ENCODE data around the gene SSTR5.

The SSTR5 gene

GRCh38 chr16:1072526-1073261 is at the start of gene SSTR5:
TSS of gene SSTR5 (plus strand) at chr16:1072747. CDS start at chr16:1078869, 6,122 bp downstream.
- DNase-seq (ENCODE audit: low read depth, low spot score), result no peak

- no peak for DNase-seq (ENCODE audit: low read depth, low spot score)
Observed at GRCh38 chr16:1024138-1024537, 48.4 kb upstream of the SSTR5 start.

- peak; percentile 49 for DNase-seq (ENCODE audit: low read depth, low spot score)
Observed at GRCh38 chr16:1025183-1025809, 47.3 kb upstream of the SSTR5 start.

GRCh38 chr16:1026057-1026783 is 46.3 kb upstream of the SSTR5 start:
- DNase-seq (ENCODE audit: low read depth, low spot score), result no peak

- DNase-seq (ENCODE audit: low read depth, low spot score), result peak; percentile 41
Observed at GRCh38 chr16:1026784-1027500, 45.6 kb upstream of the SSTR5 start.

GRCh38 chr16:1027501-1027815 is 45.1 kb upstream of the SSTR5 start:
- no peak for DNase-seq (ENCODE audit: low read depth, low spot score)

- DNase-seq (ENCODE audit: low read depth, low spot score), result no peak
Observed at GRCh38 chr16:1028056-1028455, 44.5 kb upstream of the SSTR5 start.

- DNase-seq (ENCODE audit: low read depth, low spot score), result no peak
Observed at GRCh38 chr16:1028524-1029258, 43.9 kb upstream of the SSTR5 start.

GRCh38 chr16:1029259-1029545 is 43.3 kb upstream of the SSTR5 start:
- DNase-seq (ENCODE audit: low read depth, low spot score), result no peak

GRCh38 chr16:1030473-1030901 is 42.1 kb upstream of the SSTR5 start:
- no peak for DNase-seq (ENCODE audit: low read depth, low spot score)

GRCh38 chr16:1031666-1032065 is 40.9 kb upstream of the SSTR5 start:
- no peak for DNase-seq (ENCODE audit: low read depth, low spot score)

- no peak for DNase-seq (ENCODE audit: low read depth, low spot score)
Observed at GRCh38 chr16:1032607-1033006, 39.9 kb upstream of the SSTR5 start.

- no peak for DNase-seq (ENCODE audit: low read depth, low spot score)
Observed at GRCh38 chr16:1033128-1033679, 39.3 kb upstream of the SSTR5 start.

GRCh38 chr16:1034230-1035065 is 38.1 kb upstream of the SSTR5 start:
- no peak for DNase-seq (ENCODE audit: low read depth, low spot score)

- no peak for DNase-seq (ENCODE audit: low read depth, low spot score)
Observed at GRCh38 chr16:1035066-1035415, 37.5 kb upstream of the SSTR5 start.

- peak; percentile 21 for DNase-seq (ENCODE audit: low read depth, low spot score)
Observed at GRCh38 chr16:1036166-1036565, 36.4 kb upstream of the SSTR5 start.

GRCh38 chr16:1036726-1037393 is 35.7 kb upstream of the SSTR5 start:
- peak; percentile 73 for DNase-seq (ENCODE audit: low read depth, low spot score)

- DNase-seq (ENCODE audit: low read depth, low spot score), result no peak
Observed at GRCh38 chr16:1037394-1038257, 34.9 kb upstream of the SSTR5 start.

GRCh38 chr16:1038932-1039331 is 33.6 kb upstream of the SSTR5 start:
- DNase-seq (ENCODE audit: low read depth, low spot score), result no peak
